GM18907 (cell line): Measurements from ENCODE around the gene IL17RB.

Source experiments
- ATAC-seq: cut with Tn5 transposase; IDR thresholded peaks from one replicate; pipeline ENCODE4 v1.9.1; 2021; ENCODE audit warnings: mild to moderate bottlenecking, moderate library complexity; ENCODE audit not compliant: unreplicated experiment

Gene IL17RB

DNA sequence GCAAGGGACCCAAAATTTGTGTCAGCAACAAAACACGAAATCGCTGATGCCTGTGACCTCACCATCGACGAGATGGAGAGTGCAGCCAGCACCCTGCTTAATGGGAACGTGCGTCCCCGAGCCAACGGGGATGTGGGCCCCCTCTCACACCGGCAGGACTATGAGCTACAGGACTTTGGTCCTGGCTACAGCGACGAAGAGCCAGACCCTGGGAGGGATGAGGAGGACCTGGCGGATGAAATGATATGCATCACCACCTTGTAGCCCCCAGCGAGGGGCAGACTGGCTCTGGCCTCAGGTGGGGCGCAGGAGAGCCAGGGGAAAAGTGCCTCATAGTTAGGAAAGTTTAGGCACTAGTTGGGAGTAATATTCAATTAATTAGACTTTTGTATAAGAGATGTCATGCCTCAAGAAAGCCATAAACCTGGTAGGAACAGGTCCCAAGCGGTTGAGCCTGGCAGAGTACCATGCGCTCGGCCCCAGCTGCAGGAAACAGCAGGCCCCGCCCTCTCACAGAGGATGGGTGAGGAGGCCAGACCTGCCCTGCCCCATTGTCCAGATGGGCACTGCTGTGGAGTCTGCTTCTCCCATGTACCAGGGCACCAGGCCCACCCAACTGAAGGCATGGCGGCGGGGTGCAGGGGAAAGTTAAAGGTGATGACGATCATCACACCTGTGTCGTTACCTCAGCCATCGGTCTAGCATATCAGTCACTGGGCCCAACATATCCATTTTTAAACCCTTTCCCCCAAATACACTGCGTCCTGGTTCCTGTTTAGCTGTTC, 35.0 kb upstream of the IL17RB start:
- no peak for ATAC-seq

DNA sequence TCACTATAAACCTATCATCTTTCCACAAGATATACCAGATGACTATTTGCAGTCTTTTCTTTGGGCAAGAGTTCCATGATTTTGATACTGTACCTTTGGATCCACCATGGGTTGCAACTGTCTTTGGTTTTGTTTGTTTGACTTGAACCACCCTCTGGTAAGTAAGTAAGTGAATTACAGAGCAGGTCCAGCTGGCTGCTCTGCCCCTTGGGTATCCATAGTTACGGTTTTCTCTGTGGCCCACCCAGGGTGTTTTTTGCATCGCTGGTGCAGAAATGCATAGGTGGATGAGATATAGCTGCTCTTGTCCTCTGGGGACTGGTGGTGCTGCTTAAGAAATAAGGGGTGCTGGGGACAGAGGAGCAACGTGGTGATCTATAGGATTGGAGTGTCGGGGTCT, 33.9 kb upstream of the IL17RB start:
- ATAC-seq = no peak

DNA sequence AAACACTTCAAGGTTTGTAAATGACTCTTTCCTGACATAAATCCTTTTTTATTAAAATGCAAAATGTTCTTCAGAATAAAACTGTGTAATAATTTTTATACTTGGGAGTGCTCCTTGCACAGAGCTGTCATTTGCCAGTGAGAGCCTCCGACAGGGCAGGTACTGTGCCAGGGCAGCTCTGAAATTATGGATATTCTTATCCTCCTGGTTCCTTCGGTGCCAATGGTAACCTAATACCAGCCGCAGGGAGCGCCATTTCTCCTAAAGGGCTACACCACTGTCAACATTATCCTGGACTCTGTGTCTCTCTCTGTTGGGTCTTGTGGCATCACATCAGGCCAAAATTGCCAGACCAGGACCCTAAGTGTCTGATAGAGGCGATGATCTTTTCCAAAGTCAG, 33.1 kb upstream of the IL17RB start:
- no peak for ATAC-seq

DNA sequence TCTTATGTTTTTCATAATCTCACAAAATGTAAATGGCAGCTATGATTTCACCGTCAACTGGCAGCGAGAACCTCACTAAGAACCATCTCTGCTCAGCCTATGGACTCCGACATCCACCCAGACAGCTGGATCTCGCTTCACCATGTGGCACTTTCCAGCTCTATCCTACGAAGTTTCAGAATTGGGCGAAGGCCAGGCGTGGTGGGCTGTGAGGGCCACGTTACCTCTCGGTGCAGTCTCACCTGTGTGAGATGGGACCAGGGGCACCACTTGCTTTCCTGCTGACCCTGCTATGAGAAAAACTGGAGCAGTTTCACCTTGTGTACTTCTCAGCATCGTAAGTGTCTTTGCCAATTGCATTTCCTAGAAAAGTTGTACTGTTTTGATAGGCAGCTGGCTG, 32.5 kb upstream of the IL17RB start:
- ATAC-seq = no peak

DNA sequence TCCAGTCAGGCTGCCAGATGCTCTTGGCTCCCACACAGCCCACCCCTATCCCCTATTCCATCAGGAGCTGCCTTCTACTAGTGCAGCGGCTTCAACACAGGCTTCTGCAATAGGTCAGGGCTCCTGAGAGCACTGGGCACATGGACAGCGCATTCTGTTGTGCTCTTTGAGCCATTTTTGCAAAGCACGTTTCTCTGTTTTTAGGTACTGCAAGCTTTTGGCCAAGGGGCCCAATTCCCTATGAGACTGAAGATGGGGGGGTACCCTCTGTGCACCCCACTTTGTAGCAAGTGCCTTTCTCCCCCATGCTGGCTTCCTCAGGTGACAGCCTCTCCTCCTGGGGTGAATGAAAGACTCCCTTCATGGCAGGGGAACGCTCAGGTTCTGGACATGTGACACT, 31.3 kb upstream of the IL17RB start:
- ATAC-seq = no peak

DNA sequence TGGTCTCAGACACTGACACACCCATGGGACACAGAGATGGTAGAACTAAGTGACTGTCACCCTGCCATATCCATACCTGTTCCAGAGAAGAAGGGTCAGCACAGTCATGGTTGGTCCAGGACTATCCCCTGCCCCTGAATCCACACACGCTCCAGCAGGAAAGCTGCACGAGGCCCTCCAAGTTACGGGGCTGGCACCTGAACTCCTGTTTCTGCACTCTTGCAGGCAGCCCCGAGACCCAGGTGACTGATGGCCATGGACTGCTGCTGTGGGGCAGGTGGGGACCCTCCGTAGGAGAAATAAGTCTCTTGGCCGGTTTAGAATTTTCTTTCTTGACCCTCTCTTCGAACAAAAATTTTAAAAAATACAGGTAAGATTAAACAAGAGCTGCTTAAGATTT, 30.7 kb upstream of the IL17RB start:
- no peak for ATAC-seq

- ATAC-seq = no peak
Observed at GRCh38 chr3:53816425-53816824, 29.9 kb upstream of the IL17RB start.

DNA sequence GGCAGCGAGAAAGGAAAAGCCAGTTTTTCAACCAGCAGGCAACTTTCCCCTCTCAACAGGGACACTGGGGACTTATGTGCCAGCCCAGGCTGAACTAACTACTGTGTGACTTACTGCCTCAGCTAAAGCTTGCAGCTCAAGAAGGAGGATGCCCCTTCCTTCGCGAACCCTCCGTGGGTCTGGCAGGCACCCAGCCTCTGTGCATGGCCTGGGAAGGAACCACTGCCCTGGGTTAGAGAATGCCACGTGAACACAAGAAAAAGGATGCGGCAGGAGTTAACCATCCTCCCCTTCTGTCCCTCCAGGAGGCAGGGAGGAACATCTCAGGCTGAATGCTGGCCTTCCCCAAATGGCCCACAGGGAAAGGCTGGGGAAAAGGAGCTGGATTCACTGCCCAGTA, 29.2 kb upstream of the IL17RB start:
- ATAC-seq = no peak

- no peak for ATAC-seq
Observed at GRCh38 chr3:53817809-53818208, 28.6 kb upstream of the IL17RB start.

DNA sequence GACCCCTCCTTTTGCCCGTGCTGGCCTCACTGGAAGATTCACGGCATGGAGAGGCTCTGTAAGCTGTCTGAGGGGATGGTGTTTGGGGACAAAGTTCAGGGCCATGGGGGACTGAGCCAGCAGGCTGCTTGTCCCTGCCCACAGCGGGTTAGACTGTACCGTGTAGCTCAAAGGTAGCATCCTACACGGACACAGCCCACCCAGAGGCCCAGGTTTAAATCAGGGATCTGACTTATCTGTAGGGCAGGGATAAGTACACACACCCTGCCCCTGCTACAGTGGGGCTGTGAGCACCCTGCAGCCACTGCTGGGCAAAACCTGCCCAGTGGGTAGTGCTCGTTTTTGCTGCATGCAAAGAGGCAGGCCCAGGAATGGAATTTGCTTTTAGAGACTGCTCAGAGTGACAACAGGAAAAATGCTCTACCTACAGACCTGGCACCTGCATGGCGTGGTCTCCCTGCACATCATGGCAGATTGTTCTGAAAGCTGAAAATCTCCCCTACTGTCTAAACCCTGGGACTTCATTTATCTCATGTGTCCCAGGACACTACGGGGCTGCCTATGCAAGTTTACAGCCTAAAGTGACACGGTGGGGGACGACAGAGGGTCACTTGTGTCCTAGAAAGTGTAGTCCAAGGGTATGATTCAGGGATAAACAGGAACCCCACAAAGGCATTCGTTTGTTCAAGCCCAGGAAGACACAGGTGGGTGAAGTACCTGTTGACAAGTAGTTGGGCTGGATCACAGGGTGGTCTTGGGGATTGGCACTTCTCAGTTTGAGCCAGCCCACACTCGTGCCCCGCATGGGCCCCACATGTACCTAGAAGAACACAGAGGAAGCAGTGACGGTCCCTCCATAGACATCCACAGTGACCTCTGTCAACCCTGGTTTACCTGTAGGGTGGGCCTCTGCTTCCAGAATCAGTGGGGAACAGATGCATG, 27.9 kb upstream of the IL17RB start:
- ATAC-seq = no peak

GRCh38 chr3:53819163-53819868, 27.1 kb upstream of the IL17RB start:
- no peak for ATAC-seq

GRCh38 chr3:53820084-53820483, 26.3 kb upstream of the IL17RB start:
- ATAC-seq = no peak

GRCh38 chr3:53820756-53821580, 25.4 kb upstream of the IL17RB start:
- ATAC-seq = no peak

GRCh38 chr3:53821631-53822121, 24.7 kb upstream of the IL17RB start:
- no peak for ATAC-seq

- no peak for ATAC-seq
Observed at GRCh38 chr3:53822331-53822741, 24.0 kb upstream of the IL17RB start.

DNA sequence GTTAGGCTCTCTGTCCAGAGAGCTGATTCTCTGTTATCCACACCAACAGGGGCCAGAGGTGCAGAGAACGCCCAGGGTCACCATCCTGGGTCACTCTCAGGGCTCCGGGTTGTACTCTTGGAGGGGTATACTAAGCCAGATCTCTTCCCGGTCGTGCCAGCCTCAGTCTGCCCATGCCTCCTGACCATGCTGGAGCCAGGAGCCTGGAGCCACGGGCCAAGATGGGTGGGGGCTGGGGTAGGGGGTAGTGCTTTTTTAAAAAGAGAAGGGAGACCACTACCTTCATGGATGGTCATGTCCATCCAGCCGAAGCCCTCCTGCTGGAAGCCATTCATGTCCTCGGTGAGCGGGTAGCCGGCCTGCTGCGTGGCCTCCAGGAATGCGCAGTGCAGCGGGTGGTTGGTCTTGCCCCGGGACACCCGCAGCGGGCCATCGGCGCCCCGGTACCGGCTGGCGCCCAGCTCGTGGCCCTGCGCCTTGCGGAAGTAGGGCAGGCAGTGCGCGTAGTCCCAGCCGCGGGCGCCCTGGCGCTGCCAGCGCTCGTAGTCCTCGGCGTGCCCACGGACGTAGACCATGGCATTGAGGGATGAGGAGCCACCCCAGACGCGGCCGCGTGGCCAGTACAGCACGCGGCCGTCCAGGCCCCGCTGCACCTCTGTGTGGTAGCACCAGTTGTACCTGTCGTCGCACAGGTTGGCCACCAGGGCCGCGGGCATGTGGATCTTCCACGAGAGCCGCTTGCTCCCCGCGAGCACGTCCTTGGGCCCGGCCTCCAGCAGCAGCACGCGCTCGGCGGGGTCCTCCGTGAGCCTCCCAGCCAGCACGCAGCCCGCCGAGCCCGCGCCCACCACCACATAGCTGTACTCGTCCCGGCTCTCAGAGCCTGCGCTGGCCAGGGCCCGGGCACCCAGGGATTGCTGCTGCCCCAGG, 23.1 kb upstream of the IL17RB start:
- no peak for ATAC-seq

DNA sequence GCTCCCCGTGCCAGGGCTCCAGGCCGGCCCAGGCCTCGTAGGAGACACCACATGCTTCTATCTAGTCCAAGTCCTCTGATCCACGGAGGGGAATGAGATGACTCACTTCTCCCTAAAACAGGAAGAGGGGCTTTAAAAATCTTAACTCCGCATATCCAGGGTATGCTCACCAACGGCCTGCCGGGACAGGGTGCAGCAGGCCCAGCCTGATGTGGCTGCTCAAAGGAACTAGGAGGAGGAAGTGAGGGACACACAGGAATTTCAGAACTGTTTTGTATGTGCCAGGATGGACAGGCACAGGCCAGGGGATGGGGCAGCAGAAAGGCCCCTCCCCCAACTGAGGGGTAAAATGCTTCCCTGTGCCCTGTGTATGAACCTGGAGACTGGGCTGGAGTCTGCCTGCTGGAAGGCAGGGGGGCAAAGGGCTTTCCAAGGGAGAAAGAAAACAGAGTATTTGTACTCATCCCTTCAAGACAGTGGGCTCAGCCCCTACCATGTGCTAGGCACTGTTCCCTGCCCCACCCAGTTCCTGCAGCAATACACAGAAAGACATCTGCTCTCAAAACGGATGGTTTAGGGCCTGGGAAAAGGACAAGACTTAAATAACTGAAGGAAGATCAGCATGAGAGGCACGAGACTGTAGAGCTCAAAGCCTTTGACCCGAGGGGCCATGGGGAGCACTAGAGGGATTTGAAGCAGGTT, 22.3 kb upstream of the IL17RB start:
- no peak for ATAC-seq

GRCh38 chr3:53824795-53825194, 21.6 kb upstream of the IL17RB start:
- ATAC-seq = no peak

DNA sequence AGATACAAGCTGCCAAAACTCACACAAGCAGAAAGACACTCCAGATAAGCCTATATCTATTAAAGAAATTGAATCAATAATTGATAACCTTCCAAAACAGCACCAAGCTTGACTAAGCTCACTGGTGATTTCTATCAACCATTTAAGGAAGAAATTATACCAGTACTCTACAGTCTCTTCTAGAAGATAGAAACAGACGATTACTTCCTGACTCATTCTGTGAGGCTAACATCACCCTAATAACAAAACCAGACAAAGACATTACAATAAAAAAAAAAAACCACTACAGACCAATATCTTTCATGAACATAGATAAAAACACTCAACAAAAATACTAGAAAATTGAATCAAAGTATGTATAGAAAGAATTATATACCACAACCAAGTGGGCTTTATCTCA, 20.3 kb upstream of the IL17RB start:
- ATAC-seq = no peak
